Spleen (tissue), 11 donors: ENCODE data around the gene HLA-B. TPM values are rescaled to one million over a fixed set of nuclear protein-coding genes. Genes with fewer than 3 reads are reported as not detected.

Experiments used
- DNase-seq: peaks from one replicate; pipeline ENCODE4 v3.0.0-alpha.2; 2020
- H3K27ac ChIP-seq, 8 donors: fragments of 200-600 bp; sonication (generic) in 7 of 8; 1 replicate in 4 of 8; 2 replicates in 4 of 8; pipeline versions ENCODE4 v1.5.0 to v1.8.0; 2016 to 2021; ENCODE audit warnings: inconsistent platforms in 4 of 8, mild to moderate bottlenecking in 4 of 8, moderate library complexity in 1 of 8
- H3K27me3 ChIP-seq, 7 donors: fragments of 200-600 bp; sonication (generic) in 6 of 7; replicated peaks in 1 of 7; 1 replicate in 4 of 7; 2 replicates in 3 of 7; pipeline versions ENCODE4 v1.5.0 to v1.8.0; 2016 to 2021; ENCODE audit warnings: inconsistent platforms in 3 of 7, mild to moderate bottlenecking in 1 of 7
- H3K36me3 ChIP-seq, 6 donors: fragments of 200-600 bp; sonication (generic) in 5 of 6; 1 replicate in 4 of 6; 2 replicates in 2 of 6; pipeline versions ENCODE4 v1.5.0 to v1.8.0; 2016 to 2021; ENCODE audit warnings: inconsistent platforms in 2 of 6
- H3K4me1 ChIP-seq, 6 donors: fragments of 200-600 bp; sonication (generic) in 5 of 6; 1 replicate in 3 of 6; 2 replicates in 3 of 6; pipeline versions ENCODE4 v1.5.0 to v1.8.0; 2016 to 2021; ENCODE audit warnings: inconsistent platforms in 3 of 6
- H3K4me3 ChIP-seq, 8 donors: fragments of 200-600 bp; sonication (generic) in 7 of 8; 1 replicate in 4 of 8; 2 replicates in 4 of 8; pipeline versions ENCODE4 v1.5.0 to v1.8.0; 2016 to 2021; ENCODE audit warnings: inconsistent platforms in 4 of 8, mild to moderate bottlenecking in 4 of 8, moderate library complexity in 2 of 8
- H3K9me3 ChIP-seq, 8 donors: fragments of 200-600 bp; sonication (generic) in 7 of 8; 1 replicate in 4 of 8; 2 replicates in 4 of 8; pipeline versions ENCODE4 v1.5.0 to v1.8.0; 2016 to 2021; ENCODE audit warnings: inconsistent platforms in 4 of 8
- POLR2A ChIP-seq, 3 donors: fragments of 450-650 bp; IDR thresholded peaks; one replicate each; pipeline ENCODE4 v1.5.1; 2017; ENCODE audit warnings: antibody characterized with exemption in 3 of 3, mild to moderate bottlenecking in 1 of 3
- POLR2AphosphoS5 ChIP-seq, 3 donors: sonication (generic); formaldehyde crosslinking; IDR thresholded peaks; one replicate each; pipeline ENCODE4 v1.5.1; 2017; ENCODE audit warnings: antibody characterized with exemption in 3 of 3
- WGBS, 5 donors: extraction: QIAGEN DNeasy Blood & Tissue Kit in 3 of 5; methylation state at CpG; one replicate each; pipeline versions ENCODE4 v1.1.5 to v1.1.7; 2013 to 2018; 5-methylcytosine and 5-hydroxymethylcytosine counted together
- intact Hi-C: fragments of 100-400 bp; cut with DNase I; formaldehyde crosslinking; loops from one replicate; pipeline ENCODE4 v1.15.0; 2023; ENCODE audit warnings: low total_unique reads
- polyA plus RNA-seq, 3 donors: library from polyadenylated mRNA; stranded (reverse); fragments of 200-250 nt; gene quantifications; one replicate each; pipeline ENCODE4 v1.2.1, GENCODE V29; 2013
- total RNA-seq, 7 donors: library from RNA; depleted of rRNA in 3 of 7; stranded (reverse); fragments of >200 nt in 3 of 7; fragmentation: NEBNext Ultra II Directional in 4 of 7; extraction: Animal tissue kit (Norgen Biotek cat#: 25700) in 4 of 7; gene quantifications; one replicate each; pipeline versions ENCODE4 v1.1.0 to v1.2.1, GENCODE V29; 2016 to 2021
- TF ChIP-seq, protein P1 (sequence below), 11 experiments: fragments of 200-600 bp in 7 of 11; fragments of 450-650 bp in 4 of 11; sonication (generic) in 4 of 11; IDR thresholded peaks in 8 of 11; conservative IDR thresholded peaks in 3 of 11; 1 replicate in 7 of 11; 2 replicates in 4 of 11; pipeline versions ENCODE4 v1.4.0 to v1.8.0; 2016 to 2021; ENCODE audit warnings: antibody characterized with exemption in 11 of 11, inconsistent platforms in 4 of 11, mild to moderate bottlenecking in 1 of 11
- donor health status: healthy with polysubstance abuse.
- donor health status: DM: no; HTN: no; CAD: no; lungs with moderate emphysema.
- donor health status: DM: no; HTN: no; CAD: no.
- donor health status: Bipolar disorder and iron deficiency.
- donor health status: healthy.
- donor health status: DM: no; HTN: no; CAD: no.
- donor health status: DM: yes; HTN: yes; CAD: no.

The HLA-B gene
- total and polyA plus RNA-seq, 10 donors: 2,503 to 5,675 (median 4,667) TPM

DNA sequence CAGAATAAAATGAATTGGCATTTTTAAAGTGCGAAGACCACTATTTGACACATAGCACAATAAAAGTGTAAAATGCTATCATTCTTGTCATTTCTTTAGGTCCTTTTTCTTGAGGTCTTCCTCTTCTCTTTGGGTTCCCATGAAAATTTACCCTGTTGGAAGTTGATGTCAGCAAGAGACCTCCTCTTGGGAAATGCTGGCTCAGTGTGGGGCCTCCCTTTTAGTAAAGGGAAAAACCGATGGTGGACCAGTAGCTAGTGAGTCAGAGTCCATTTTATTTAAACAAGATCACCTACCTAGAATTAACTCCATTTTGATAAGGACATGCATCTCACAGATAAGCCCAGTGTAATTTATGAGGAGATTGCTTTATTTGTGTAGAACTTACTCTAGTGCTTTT is 47.3 kb downstream of the HLA-B start:
- no peak overlapping the region for H3K4me3 ChIP-seq
- no peaks in the 10 kb centered on the region for H3K9me3 ChIP-seq
- TF ChIP-seq POLR2AphosphoS5 (IDR thresholded peaks at IDR 0.05) (no peak), POLR2A (IDR thresholded peaks at IDR 0.05) (no peak)
- TF ChIP-seq, protein P1, sequence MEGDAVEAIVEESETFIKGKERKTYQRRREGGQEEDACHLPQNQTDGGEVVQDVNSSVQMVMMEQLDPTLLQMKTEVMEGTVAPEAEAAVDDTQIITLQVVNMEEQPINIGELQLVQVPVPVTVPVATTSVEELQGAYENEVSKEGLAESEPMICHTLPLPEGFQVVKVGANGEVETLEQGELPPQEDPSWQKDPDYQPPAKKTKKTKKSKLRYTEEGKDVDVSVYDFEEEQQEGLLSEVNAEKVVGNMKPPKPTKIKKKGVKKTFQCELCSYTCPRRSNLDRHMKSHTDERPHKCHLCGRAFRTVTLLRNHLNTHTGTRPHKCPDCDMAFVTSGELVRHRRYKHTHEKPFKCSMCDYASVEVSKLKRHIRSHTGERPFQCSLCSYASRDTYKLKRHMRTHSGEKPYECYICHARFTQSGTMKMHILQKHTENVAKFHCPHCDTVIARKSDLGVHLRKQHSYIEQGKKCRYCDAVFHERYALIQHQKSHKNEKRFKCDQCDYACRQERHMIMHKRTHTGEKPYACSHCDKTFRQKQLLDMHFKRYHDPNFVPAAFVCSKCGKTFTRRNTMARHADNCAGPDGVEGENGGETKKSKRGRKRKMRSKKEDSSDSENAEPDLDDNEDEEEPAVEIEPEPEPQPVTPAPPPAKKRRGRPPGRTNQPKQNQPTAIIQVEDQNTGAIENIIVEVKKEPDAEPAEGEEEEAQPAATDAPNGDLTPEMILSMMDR (IDR thresholded peaks at IDR 0.05 in 8 of 11, conservative IDR thresholded peaks at IDR 0.05 in 3 of 11): no peak
- H3K27me3 ChIP-seq: peaks cover 0 to 33% (median 4%) of the 10 kb centered on the region in 7 donors
- WGBS, 5 donors: 83 to 96% (median 90%) methylated on average over 2 of the region's 2 CpGs
- H3K27ac ChIP-seq: no peak overlapping the region
- DNase-seq: no peak
- no peaks in the 10 kb centered on the region for H3K36me3 ChIP-seq
- peaks cover 0 to 19% (median 9%) of the 10 kb centered on the region in 6 donors for H3K4me1 ChIP-seq
- intact Hi-C loops: no loop called here

DNA sequence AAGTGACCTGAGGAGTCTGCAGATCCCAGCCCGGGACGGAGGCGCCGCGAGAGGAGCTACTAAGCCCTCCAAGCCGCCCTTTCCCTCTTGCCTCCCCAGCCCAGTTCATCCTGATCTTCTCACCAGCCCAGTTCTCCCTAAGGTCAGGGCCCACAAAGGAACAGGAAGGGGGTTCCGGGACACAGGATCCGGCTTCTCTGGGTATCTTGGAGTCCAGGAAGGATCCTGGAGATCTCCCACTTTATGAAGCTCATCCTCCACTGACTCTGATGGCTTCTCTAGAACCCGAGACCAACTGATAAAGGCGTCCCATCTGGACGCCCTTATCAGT is 48.2 kb downstream of the HLA-B start:
- H3K27ac ChIP-seq: peak overlapping the region in 1 of 8 donors; percentile 62
- H3K27me3 ChIP-seq: peaks cover 0 to 31% (median 3%) of the 10 kb centered on the region in 7 donors
- H3K4me3 ChIP-seq: peak overlapping the region in 7 of 8 donors; percentile 31 to 77 (median 48)
- H3K9me3 ChIP-seq: no peaks in the 10 kb centered on the region
- WGBS, 5 donors: 30 to 53% (median 39%) methylated on average over 3 to 11 of the region's 11 CpGs
- intact Hi-C loops: no loop called here
- peaks cover 0 to 19% (median 9%) of the 10 kb centered on the region in 6 donors for H3K4me1 ChIP-seq
- no peaks in the 10 kb centered on the region for H3K36me3 ChIP-seq
- no peak for DNase-seq
- TF ChIP-seq POLR2A (IDR thresholded peaks at IDR 0.05) (no peak), POLR2AphosphoS5 (IDR thresholded peaks at IDR 0.05) (no peak)
- TF ChIP-seq, protein P1 (IDR thresholded peaks at IDR 0.05 in 8 of 11, conservative IDR thresholded peaks at IDR 0.05 in 3 of 11): no peak

DNA sequence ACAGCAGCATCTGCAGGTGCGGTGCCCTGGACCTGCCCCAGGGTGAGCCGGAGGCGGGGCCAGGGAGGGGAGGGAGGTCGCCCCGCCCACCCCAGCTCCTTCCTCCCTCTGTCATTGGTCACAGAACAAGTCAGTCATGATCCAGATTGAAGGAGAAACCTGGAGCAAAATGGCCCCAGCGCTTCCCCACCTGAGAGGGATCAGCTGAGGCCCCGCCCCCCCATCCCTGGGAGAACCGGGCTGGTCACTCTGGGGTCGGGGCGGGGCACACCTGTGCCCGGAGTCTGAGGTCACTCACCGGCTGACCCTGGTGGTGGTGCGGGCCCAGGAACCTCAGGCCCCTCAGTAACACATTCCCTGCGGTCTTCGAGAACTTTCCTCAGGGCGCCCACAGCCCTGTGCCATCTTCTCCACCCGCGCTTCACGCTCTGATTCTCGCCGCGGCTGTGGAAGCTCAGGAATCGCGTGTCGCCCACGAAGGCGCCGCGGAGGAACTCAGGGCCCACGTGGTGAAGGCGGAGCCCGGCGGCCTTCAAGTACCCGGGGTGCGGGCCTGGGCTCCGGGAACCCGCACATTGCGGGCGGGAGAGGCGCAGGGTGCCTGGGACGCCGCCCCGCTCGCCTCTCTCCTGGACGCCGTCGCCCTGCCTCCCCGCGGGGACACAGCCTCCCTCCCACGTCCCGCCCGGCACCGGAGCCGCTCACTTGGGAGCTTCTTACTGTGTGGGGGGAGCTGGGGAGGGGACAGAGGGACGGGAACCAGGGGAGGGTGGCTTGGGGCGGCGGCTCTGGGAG is 48.7 kb downstream of the HLA-B start:
- H3K4me3 ChIP-seq: peak overlapping the region in 7 of 8 donors; percentile 31 to 77 (median 48)
- H3K9me3 ChIP-seq: no peaks in the 10 kb centered on the region
- H3K4me1 ChIP-seq: peaks cover 0 to 19% (median 9%) of the 10 kb centered on the region in 6 donors
- H3K27me3 ChIP-seq: peaks cover 0 to 31% (median 3%) of the 10 kb centered on the region in 7 donors
- intact Hi-C loops: no loop called here
- TF ChIP-seq, protein P1 (IDR thresholded peaks at IDR 0.05 in 8 of 11, conservative IDR thresholded peaks at IDR 0.05 in 3 of 11): no peak
- TF ChIP-seq POLR2A (IDR thresholded peaks at IDR 0.05) (no peak), POLR2AphosphoS5 (IDR thresholded peaks at IDR 0.05) (peak in 1 of 3 donors; percentile 48)
- WGBS, 5 donors: 2 to 13% (median 7%) methylated on average over 21 to 56 of the region's 57 CpGs
- no peaks in the 10 kb centered on the region for H3K36me3 ChIP-seq
- H3K27ac ChIP-seq: peak overlapping the region in 3 of 8 donors; percentile 25 to 62 (median 48)
- DNase-seq: peak; percentile 89

DNA sequence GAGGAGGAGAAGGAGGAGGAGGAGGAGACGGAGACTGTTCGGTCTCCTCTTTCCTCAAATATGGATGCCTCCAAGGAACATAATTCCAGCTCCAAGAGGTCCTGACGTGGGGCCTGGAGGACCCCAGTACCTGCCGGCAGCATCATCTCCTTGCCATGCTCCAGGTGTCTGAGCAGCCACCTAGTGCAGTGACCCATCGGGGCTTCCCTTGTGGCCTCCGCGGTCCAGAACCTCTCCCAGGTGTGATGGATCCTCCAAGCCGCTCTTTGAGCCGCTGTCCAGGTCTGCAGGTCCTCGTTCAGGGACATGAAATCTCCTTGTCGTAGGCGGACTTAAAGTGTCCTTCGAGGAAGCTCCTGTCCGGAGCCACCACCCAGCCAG is 49.3 kb downstream of the HLA-B start:
- Histone ChIP-seq H3K9me3 (no peaks in the 10 kb centered on the region), H3K27me3 (peaks cover 0 to 31% (median 3%) of the 10 kb centered on the region in 7 donors), H3K27ac (no peak overlapping the region), H3K36me3 (no peaks in the 10 kb centered on the region), H3K4me3 (peak overlapping the region in 6 of 8 donors; percentile 39 to 77 (median 50)), H3K4me1 (peaks cover 0 to 19% (median 9%) of the 10 kb centered on the region in 6 donors)
- DNase-seq: peak; percentile 73
- TF ChIP-seq, protein P1 (IDR thresholded peaks at IDR 0.05 in 8 of 11, conservative IDR thresholded peaks at IDR 0.05 in 3 of 11): no peak
- TF ChIP-seq POLR2AphosphoS5 (IDR thresholded peaks at IDR 0.05) (no peak), POLR2A (IDR thresholded peaks at IDR 0.05) (no peak)
- intact Hi-C loops: no loop called here
- 47 to 81% (median 66%) methylated on average over 11 to 14 of the region's 14 CpGs for WGBS, 5 donors
